HG03097 (cell line): ENCODE data around the gene UBAP2L.
"Not testable (repeated sequence)": the region's sequence is repeated elsewhere in the genome, so short reads cannot be mapped to it uniquely, and the experiment has no call there.

Source experiments
- ATAC-seq: cut with Tn5 transposase; IDR thresholded peaks from one replicate; pipeline ENCODE4 v1.9.1; 2021; ENCODE audit not compliant: unreplicated experiment, low FRiP score

Gene UBAP2L

GRCh38 chr1:154241703-154242351 is 21.1 kb downstream of the UBAP2L start:
- no peak for ATAC-seq

GRCh38 chr1:154253671-154254070 is 32.9 kb downstream of the UBAP2L start:
- ATAC-seq, result no peak

DNA sequence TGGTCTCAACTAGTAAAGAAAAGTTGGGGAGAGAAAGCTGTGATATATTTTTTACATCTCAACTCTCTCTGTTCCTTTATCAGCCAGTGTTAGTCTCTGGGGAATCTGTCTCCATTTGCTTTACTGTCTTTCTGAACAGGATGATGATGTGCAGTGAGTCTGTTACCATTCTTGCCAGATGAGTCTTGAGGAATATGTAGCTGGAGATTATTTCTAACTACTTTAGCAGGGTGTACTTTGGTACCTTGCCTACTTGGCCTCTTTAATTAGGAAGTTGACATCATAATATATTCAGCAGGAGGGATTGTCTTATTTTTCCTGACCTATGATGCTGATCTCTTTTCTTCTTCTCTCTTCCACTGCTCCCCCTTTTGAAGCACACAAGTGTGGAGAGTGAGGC is 35.9 kb downstream of the UBAP2L start:
- ATAC-seq, result no peak

DNA sequence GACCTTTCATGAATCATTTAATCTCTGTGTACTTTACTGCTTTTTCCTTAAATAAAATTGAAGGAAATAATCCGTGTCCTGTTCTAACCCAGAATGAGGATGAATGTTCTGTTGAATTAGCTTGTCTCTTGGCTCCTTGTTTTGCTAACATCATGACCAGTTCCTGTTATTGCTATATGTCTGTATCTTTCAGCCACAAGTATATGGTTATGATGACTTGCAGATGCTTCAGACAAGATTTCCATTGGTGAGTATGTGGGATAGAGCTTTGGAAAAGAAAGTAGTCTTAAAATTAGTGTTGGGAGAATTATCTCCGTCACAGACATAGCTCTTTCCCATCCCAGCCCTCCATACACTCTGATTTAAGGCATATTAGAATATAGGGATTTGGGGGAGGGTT is 38.0 kb downstream of the UBAP2L start:
- ATAC-seq, result no peak

DNA sequence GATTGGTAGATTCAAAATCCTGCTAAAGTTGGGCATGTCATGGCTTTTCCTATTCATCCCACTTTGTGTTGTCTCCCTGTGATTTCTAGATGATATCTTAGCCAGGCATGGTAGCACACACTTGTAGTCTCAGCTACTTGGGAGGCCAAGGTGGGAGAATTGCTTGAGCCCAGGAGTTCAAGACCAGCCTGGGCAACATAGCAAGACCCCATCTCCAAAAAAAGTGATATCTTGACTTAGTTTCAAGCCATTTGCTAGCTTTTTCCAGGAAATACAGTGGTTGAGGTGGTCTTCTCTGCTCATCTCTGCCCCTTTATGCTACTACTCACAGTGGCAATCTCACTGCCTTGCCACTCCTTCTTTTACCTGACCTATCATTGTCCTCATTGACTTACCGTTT is 39.4 kb downstream of the UBAP2L start:
- ATAC-seq, result no peak

- no peak for ATAC-seq
Measured at GRCh38 chr1:154263465-154264332, 42.9 kb downstream of the UBAP2L start.

- no peak for ATAC-seq
Measured at GRCh38 chr1:154264454-154264853, 43.7 kb downstream of the UBAP2L start.

- ATAC-seq, result no peak
Measured at GRCh38 chr1:154265586-154265985, 44.8 kb downstream of the UBAP2L start.

DNA sequence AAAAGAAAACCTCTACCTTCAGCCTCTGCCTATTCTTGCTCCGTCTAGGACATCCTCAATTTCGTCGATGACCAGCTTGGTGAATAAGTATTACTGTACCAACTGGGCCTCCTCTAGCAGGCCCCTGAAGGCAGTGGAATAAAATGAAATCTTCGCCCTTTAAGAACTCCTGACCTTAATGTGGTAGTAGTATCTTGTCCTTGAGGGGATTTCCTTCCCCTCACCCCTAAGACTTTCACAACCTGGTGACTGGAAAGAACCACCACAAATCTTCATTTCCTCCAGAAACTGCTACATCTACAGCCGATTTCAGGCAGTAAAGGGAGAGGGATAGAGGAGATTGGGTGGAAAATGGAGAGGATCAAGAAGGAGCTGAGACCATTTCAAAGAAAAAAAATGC is 50.1 kb downstream of the UBAP2L start:
- ATAC-seq, result no peak

DNA sequence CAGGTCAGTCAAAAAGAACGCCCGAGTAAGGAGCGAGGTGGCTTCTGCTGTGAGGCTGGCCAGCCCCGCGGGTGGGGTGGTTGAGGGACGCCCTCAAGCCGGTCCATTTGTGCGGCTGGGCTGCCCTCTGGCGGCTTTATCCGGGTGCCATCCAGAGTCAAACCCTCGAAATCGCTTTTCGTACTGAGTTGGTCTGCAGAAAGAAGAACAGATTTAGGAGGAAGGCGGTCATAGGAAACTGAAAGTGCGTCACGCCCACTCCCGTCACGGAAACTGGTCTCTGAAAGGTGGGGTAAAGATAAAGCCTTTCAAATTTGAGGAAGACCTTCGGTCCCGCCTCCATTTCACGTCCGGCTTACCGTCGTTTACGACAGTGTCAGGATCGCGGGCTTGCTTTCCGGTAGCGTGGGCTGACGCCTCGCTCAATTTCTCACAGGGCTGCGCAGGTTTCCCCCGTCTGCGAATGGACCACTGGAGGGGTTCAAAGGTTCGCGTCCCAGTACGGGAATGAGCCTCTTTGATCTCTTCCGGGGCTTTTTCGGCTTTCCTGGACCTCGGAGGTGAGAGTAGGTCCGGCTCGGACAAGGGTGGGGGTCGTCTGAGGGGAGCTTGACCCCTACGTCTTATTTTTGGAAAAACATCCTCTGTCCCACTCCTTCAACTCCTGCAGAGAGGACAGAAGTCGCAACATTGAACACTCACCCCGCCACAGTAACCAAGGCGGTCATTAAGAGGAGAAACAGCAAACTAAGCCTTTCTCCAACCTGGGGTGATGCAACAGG is 51.7 kb downstream of the UBAP2L start, which contains the start of gene HAX1:
TSS of gene HAX1 (plus strand) at position 413 of the 782 bp plus-strand sequence. CDS start at position 508, 95 bp downstream.
- ATAC-seq, result peak; percentile 86

GRCh38 chr1:154272999-154273563 is 52.3 kb downstream of the UBAP2L start:
- ATAC-seq, result no peak

DNA sequence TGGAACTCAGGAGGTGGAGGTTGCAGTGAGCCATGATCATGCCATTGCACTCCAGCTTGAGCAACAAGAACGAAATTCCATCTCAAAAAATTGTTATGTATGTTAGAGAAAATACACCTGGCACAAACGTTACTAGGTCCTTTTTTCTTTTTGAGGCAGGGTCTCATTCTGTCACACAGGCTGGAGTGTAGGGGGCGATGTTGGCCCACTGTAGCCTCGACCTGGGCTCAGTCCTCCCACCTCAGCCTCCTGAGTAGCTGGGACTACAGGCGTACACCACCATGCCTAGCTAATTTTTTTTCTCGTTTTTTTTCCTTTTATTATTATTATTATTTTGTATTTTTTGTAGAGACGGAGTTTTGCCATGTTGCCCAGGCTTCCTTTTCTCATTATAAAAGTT is 56.0 kb downstream of the UBAP2L start:
- no peak for ATAC-seq

DNA sequence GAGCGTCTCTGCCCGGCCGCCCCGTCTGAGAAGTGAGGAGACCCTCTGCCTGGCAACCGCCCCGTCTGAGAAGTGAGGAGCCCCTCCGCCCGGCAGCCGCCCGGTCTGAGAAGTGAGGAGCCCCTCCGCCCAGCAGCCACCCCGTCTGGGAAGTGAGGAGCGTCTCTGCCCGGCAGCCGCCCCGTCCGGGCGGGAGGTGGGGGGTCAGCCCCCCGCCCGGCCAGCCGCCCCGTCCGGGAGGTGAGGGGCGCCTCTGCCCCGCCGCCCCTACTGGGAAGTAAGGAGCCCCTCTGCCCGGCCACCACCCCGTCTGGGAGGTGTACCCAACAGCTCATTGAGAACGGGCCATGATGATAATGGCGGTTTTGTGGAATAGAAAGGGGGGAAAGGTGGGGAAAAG is 66.8 kb downstream of the UBAP2L start:
- ATAC-seq, result not testable (repeated sequence)

- ATAC-seq, result no peak
Measured at GRCh38 chr1:154288661-154289060, 67.9 kb downstream of the UBAP2L start.

- no peak for ATAC-seq
Measured at GRCh38 chr1:154290921-154291320, 70.2 kb downstream of the UBAP2L start.

GRCh38 chr1:154295408-154296235 is 74.9 kb downstream of the UBAP2L start:
- ATAC-seq, result no peak

DNA sequence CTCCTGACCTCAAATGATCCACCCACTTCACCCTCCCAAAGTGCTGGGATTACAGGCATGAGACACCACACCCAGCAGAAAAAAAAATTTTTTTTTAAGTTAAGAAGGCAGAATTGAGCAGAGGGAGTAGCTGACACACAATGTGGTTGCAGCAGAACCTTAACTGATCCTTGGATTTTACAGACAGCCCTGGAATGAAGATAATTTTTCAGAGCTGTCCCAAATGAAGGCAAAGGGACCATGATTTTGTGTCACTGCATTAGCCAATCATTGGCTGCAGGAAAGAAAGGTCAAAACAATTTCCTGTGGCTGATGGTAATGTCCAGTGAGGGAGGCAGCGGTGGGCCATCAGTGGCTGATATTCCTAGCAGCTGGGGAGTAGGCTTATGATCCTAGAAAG is 80.8 kb downstream of the UBAP2L start:
- no peak for ATAC-seq

DNA sequence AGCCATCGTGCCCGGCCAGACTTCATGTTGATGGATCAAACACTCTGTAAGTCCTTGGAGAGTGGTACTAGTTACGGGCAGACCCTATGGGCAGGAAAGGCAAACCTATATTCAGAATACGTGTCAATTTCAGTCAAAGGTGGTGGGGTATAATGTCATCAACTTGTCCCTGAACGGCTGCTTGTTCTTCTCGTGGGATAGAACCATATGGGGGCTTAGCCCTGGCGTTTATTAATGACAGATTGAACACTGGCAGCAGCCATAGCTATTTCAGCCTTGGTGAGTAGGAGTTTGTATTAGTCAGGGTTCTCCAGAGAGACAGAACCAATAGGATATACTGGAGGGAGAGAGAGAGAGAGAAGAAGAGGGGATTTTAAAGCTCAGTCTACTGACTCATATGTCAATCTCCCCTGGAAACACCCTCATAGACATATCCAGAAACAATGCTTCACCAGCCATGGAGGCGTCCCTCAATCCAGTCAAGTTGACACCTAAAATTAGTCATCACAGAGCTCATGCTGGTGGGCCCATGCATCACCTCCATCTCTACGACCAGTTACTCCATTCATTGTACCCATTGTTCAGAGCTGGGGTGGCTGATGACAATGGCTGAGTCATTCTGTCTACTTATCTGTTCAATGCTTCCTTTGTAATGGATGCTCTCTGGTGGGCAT is 84.0 kb downstream of the UBAP2L start:
- no peak for ATAC-seq

DNA sequence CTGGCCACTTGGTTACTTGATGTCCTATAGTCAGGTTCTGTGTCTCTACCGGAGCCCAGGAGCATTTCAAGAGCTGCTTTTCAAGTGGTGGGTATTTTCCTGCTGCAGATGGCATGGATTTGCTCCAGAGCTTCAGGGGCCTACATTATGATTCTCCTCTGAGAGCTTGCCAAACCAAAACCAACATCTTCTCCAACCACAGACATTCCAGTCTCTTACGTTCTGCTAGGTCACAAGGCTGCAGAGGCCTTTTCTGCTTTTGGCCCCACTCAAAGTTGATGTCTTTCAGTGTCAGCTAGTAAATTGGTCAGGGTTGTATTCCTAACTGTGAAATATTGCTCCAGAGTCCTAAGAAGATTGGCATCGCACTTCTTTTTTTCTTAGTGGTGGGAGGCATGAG is 85.4 kb downstream of the UBAP2L start:
- ATAC-seq, result no peak
